Aorta (tissue), 5 donors: ENCODE measurements around the gene TMEM178B. TPM values are rescaled to one million over a fixed set of nuclear protein-coding genes. Genes with fewer than 3 reads are reported as not detected.
"Not testable (repeated sequence)": the region's sequence is repeated elsewhere in the genome, so short reads cannot be mapped to it uniquely, and the experiment has no call there.

Source experiments
- ATAC-seq: fragments of 200-7000 bp; cut with Tn5 transposase; one replicate; pipeline ENCODE4 v1.9.1; 2022; ENCODE audit warnings: moderate library complexity; ENCODE audit not compliant: low FRiP score
- DNase-seq, 2 donors: peaks; one replicate each; pipeline ENCODE4 v3.0.0-alpha.2; 2020
- H3K27ac ChIP-seq, 2 donors: one replicate each; pipeline ENCODE4 v1.5.1; 2013; ENCODE audit warnings: low read length in 2 of 2, mild to moderate bottlenecking in 2 of 2, moderate library complexity in 2 of 2, control low read depth in 1 of 2, inconsistent platforms in 1 of 2, low read depth in 1 of 2
- H3K27me3 ChIP-seq, 2 donors: one replicate each; pipeline ENCODE4 v1.6.1; 2013; ENCODE audit warnings: control low read depth in 1 of 2, low read length in 1 of 2, mild to moderate bottlenecking in 1 of 2, moderate library complexity in 1 of 2; ENCODE audit not compliant: insufficient read depth in 2 of 2, control insufficient read depth in 1 of 2
- H3K36me3 ChIP-seq, 2 donors: one replicate each; pipeline ENCODE4 v1.6.1; 2013; ENCODE audit warnings: control low read depth in 1 of 2, low read length in 1 of 2, mild to moderate bottlenecking in 1 of 2; ENCODE audit not compliant: insufficient read depth in 2 of 2, control insufficient read depth in 1 of 2
- H3K4me1 ChIP-seq, 2 donors: one replicate each; pipeline ENCODE4 v1.6.1; 2013; ENCODE audit warnings: low read length in 2 of 2, control low read depth in 1 of 2, mild to moderate bottlenecking in 1 of 2, moderate library complexity in 1 of 2; ENCODE audit not compliant: insufficient read depth in 2 of 2, control insufficient read depth in 1 of 2
- H3K4me3 ChIP-seq, 2 donors: one replicate each; pipeline ENCODE4 v1.5.1; 2013; ENCODE audit warnings: low read length in 2 of 2, control low read depth in 1 of 2, mild to moderate bottlenecking in 1 of 2
- H3K9me3 ChIP-seq: one replicate; pipeline ENCODE4 v1.6.1; 2013; ENCODE audit warnings: mild to moderate bottlenecking, low read length; ENCODE audit not compliant: control insufficient read depth
- WGBS, 2 donors: extraction: QIAGEN DNeasy Blood & Tissue Kit; methylation state at CpG; one replicate each; pipeline ENCODE4 v1.1.7; 2013; 5-methylcytosine and 5-hydroxymethylcytosine counted together
- intact Hi-C, 2 donors: fragments of 100-400 bp; cut with DNase I; formaldehyde crosslinking; loops; one replicate each; pipeline versions ENCODE4 v1.14.2 to v1.15.0; 2022
- polyA plus RNA-seq, 2 donors: library from polyadenylated mRNA; stranded (reverse); fragments of 200-250 nt; gene quantifications; one replicate each; pipeline ENCODE4 v1.2.3, GENCODE V29; 2013
- total RNA-seq, 2 donors: library from RNA; stranded (reverse); fragmentation: NEBNext Ultra II Directional; extraction: Animal tissue kit (Norgen Biotek cat#: 25700); gene quantifications; one replicate each; pipeline ENCODE4 v1.2.1, GENCODE V29; 2021
- donor health status: healthy with polysubstance abuse.
- donor health status: Bipolar disorder and iron deficiency.
- donor health status: DM: no; HTN: no; CAD: no.
- donor health status: DM: no; HTN: no; CAD: no.
- donor health status: DM: yes; HTN: yes; CAD: no.

The TMEM178B gene
- total and polyA plus RNA-seq, 4 donors = 0.05 to 0.42 (median 0.19) TPM

- no peaks in the 10 kb centered on the region for H3K9me3 ChIP-seq
- intact Hi-C loops = no loop called here
- peaks cover 0 to 2% of the 10 kb centered on the region in 2 donors for H3K27me3 ChIP-seq
- H3K4me3 ChIP-seq = no peak overlapping the region
- no peak for ATAC-seq
- H3K4me1 ChIP-seq = no peaks in the 10 kb centered on the region
- H3K27ac ChIP-seq = no peak overlapping the region
- 33 to 41% methylated on average over 6 of the region's 6 CpGs for WGBS, 2 donors
- H3K36me3 ChIP-seq = no peaks in the 10 kb centered on the region
- DNase-seq = no peak
Measured at GRCh38 chr7:141389140-141389796, 315.4 kb downstream of the TMEM178B start.

- H3K4me1 ChIP-seq = no peaks in the 10 kb centered on the region
- peaks cover 0 to 2% of the 10 kb centered on the region in 2 donors for H3K27me3 ChIP-seq
- H3K9me3 ChIP-seq = no peaks in the 10 kb centered on the region
- H3K36me3 ChIP-seq = no peaks in the 10 kb centered on the region
- H3K4me3 ChIP-seq = no peak overlapping the region
- WGBS, 2 donors = 74 to 76% methylated on average over 6 of the region's 6 CpGs
- intact Hi-C loops = no loop called here
- DNase-seq (no peak), ATAC-seq (no peak)
- H3K27ac ChIP-seq = no peak overlapping the region
Measured at GRCh38 chr7:141390339-141390738, 316.5 kb downstream of the TMEM178B start.

GRCh38 chr7:141393056-141393455 lies 319.2 kb downstream of the TMEM178B start:
- no peak for ATAC-seq
- intact Hi-C loops = no loop called here

GRCh38 chr7:141397236-141398163 lies 323.6 kb downstream of the TMEM178B start:
- no peaks in the 10 kb centered on the region for H3K27me3 ChIP-seq
- H3K4me3 ChIP-seq = no peak overlapping the region
- intact Hi-C loops = no loop called here
- no peak overlapping the region for H3K27ac ChIP-seq
- no peaks in the 10 kb centered on the region for H3K4me1 ChIP-seq
- no peaks in the 10 kb centered on the region for H3K9me3 ChIP-seq
- H3K36me3 ChIP-seq = no peaks in the 10 kb centered on the region
- no peak for ATAC-seq
- 66 to 71% methylated on average over 7 of the region's 7 CpGs for WGBS, 2 donors
- no peak for DNase-seq

More at GRCh38 chr7:141393056-141393455, 319.2 kb downstream of the TMEM178B start:
- Histone ChIP-seq H3K27ac (no peak overlapping the region), H3K4me1 (no peaks in the 10 kb centered on the region), H3K27me3 (no peaks in the 10 kb centered on the region), H3K9me3 (no peaks in the 10 kb centered on the region), H3K4me3 (no peak overlapping the region), H3K36me3 (no peaks in the 10 kb centered on the region)
- 40 to 48% methylated on average over 4 of the region's 4 CpGs for WGBS, 2 donors
- no peak for DNase-seq

- no peaks in the 10 kb centered on the region for H3K4me1 ChIP-seq
- H3K9me3 ChIP-seq = no peaks in the 10 kb centered on the region
- DNase-seq = no peak
- H3K4me3 ChIP-seq = no peak overlapping the region
- 51 to 61% methylated on average over 2 of the region's 2 CpGs for WGBS, 2 donors
- H3K36me3 ChIP-seq = no peaks in the 10 kb centered on the region
- intact Hi-C loops = no loop called here
- ATAC-seq = no peak
- no peak overlapping the region for H3K27ac ChIP-seq
- no peaks in the 10 kb centered on the region for H3K27me3 ChIP-seq
Measured at GRCh38 chr7:141400356-141400755, 326.5 kb downstream of the TMEM178B start.

- Histone ChIP-seq H3K9me3 (no peaks in the 10 kb centered on the region), H3K27ac (no peak overlapping the region), H3K4me1 (no peaks in the 10 kb centered on the region), H3K4me3 (no peak overlapping the region), H3K27me3 (no peaks in the 10 kb centered on the region), H3K36me3 (no peaks in the 10 kb centered on the region)
- DNase-seq = no peak
- intact Hi-C loops = no loop called here
- 57 to 68% methylated on average over 9 of the region's 9 CpGs for WGBS, 2 donors
- ATAC-seq = no peak
Measured at GRCh38 chr7:141402277-141402996, 328.6 kb downstream of the TMEM178B start.

- H3K36me3 ChIP-seq, H3K9me3 ChIP-seq, intact Hi-C loops, H3K27me3 ChIP-seq, H3K4me3 ChIP-seq, ATAC-seq, H3K27ac ChIP-seq, DNase-seq, H3K4me1 ChIP-seq: not testable (repeated sequence)
- 86 to 88% methylated on average over 11 of the region's 11 CpGs for WGBS, 2 donors
Measured at GRCh38 chr7:141403846-141404245, 330.0 kb downstream of the TMEM178B start.

GRCh38 chr7:141406347-141406746 lies 332.5 kb downstream of the TMEM178B start:
- H3K4me1 ChIP-seq = no peaks in the 10 kb centered on the region
- ATAC-seq = no peak

More at GRCh38 chr7:141406347-141406746, 332.5 kb downstream of the TMEM178B start:
- H3K27ac ChIP-seq = no peak overlapping the region
- H3K9me3 ChIP-seq = no peaks in the 10 kb centered on the region
- H3K36me3 ChIP-seq = no peaks in the 10 kb centered on the region
- intact Hi-C loops = no loop called here
- no peak overlapping the region for H3K4me3 ChIP-seq
- no peak for DNase-seq
- peaks cover 0 to 1% of the 10 kb centered on the region in 2 donors for H3K27me3 ChIP-seq
